Loucy (cell line): ENCODE data around the gene AFF1.

Source experiments
- H2AFZ ChIP-seq: fragments of 200-600 bp; sonication (generic); 2 replicates; pipeline ENCODE4 v1.6.0; 2016; ENCODE audit warnings: antibody characterized with exemption, mild to moderate bottlenecking, low read length, moderate library complexity
- H3F3A ChIP-seq: fragments of 200-600 bp; 2 replicates; pipeline ENCODE4 v1.6.0; 2016; ENCODE audit warnings: antibody characterized with exemption, low read depth, mild to moderate bottlenecking
- H3K27me3 ChIP-seq: fragments of 200-600 bp; sonication (generic); 2 replicates; pipeline ENCODE4 v1.6.1; 2014; ENCODE audit warnings: low read length, mild to moderate bottlenecking; ENCODE audit not compliant: insufficient read depth, poor library complexity, severe bottlenecking
- H3K36me3 ChIP-seq: fragments of 200-600 bp; sonication (generic); 2 replicates; pipeline ENCODE4 v1.6.1; 2016; ENCODE audit warnings: low read length; ENCODE audit not compliant: insufficient read depth
- H3K4me1 ChIP-seq: fragments of 200-600 bp; sonication (generic); 2 replicates; pipeline ENCODE4 v1.5.1; 2014; ENCODE audit warnings: low read length, mild to moderate bottlenecking; ENCODE audit not compliant: insufficient read depth, poor library complexity, severe bottlenecking
- H3K4me2 ChIP-seq: fragments of 200-600 bp; sonication (generic); 2 replicates; pipeline ENCODE4 v1.6.0; 2014; ENCODE audit warnings: antibody characterized with exemption, low read length, low read depth, mild to moderate bottlenecking; ENCODE audit not compliant: poor library complexity, severe bottlenecking
- H3K4me3 ChIP-seq: fragments of 200-600 bp; sonication (generic); 2 replicates; pipeline ENCODE4 v1.5.1; 2014; ENCODE audit warnings: low read length, mild to moderate bottlenecking, mixed read lengths; ENCODE audit not compliant: poor library complexity, severe bottlenecking
- H3K79me2 ChIP-seq: fragments of 200-600 bp; sonication (generic); 2 replicates; pipeline ENCODE4 v1.6.1; 2014; ENCODE audit warnings: low read length; ENCODE audit not compliant: insufficient read depth
- H3K9ac ChIP-seq: fragments of 200-600 bp; sonication (generic); 2 replicates; pipeline ENCODE4 v1.6.0; 2014; ENCODE audit warnings: mild to moderate bottlenecking, low read depth, low read length, moderate library complexity; ENCODE audit not compliant: poor library complexity, severe bottlenecking
- H3K9me2 ChIP-seq: fragments of 200-600 bp; sonication (generic); replicated peaks from 2 replicates; pipeline ENCODE4 v1.6.1; 2016; ENCODE audit warnings: low read depth, low read length, mixed read lengths
- H3K9me3 ChIP-seq: fragments of 200-600 bp; sonication (generic); 2 replicates; pipeline ENCODE4 v1.6.1; 2014; ENCODE audit warnings: mild to moderate bottlenecking, antibody characterized with exemption, low read length, low read depth; ENCODE audit not compliant: insufficient read depth
- H4K20me1 ChIP-seq: fragments of 200-600 bp; sonication (generic); 2 replicates; pipeline ENCODE4 v1.6.0; 2014; ENCODE audit warnings: antibody characterized with exemption, low read length, mild to moderate bottlenecking; ENCODE audit not compliant: insufficient read depth, poor library complexity, severe bottlenecking
- EZH2phosphoT487 ChIP-seq: fragments of 200-600 bp; IDR thresholded peaks from 2 replicates; pipeline ENCODE4 v1.6.1; 2018; ENCODE audit warnings: antibody characterized with exemption, mild to moderate bottlenecking, moderate library complexity, borderline replicate concordance
- TF ChIP-seq, protein P1 (sequence below): fragments of 200-600 bp; sonication (generic); conservative IDR thresholded peaks from 2 replicates; pipeline ENCODE4 v1.5.1; 2014; ENCODE audit warnings: mild to moderate bottlenecking, antibody characterized with exemption, low read length

AFF1 gene

GRCh38 chr4:87015416-87015815 is 80.6 kb downstream of the AFF1 start:
- Histone ChIP-seq H4K20me1 (peaks cover 85% of the 10 kb centered on the region), H3K27me3 (no peaks in the 10 kb centered on the region), H3K79me2 (peaks cover 100% of the 10 kb centered on the region), H3K9me2 (no peaks in the 10 kb centered on the region), H3K9ac (peak overlapping the region; percentile 46), H3K4me1 (peaks cover 87% of the 10 kb centered on the region), H3K4me3 (peak overlapping the region; percentile 51), H3K4me2 (peak overlapping the region; percentile 96), H3K36me3 (no peaks in the 10 kb centered on the region), H3K9me3 (no peaks in the 10 kb centered on the region), H3F3A (peaks cover 5% of the 10 kb centered on the region; the same call in 1 of the 2 replicates), H2AFZ (no peak overlapping the region)
- TF ChIP-seq, protein P1, sequence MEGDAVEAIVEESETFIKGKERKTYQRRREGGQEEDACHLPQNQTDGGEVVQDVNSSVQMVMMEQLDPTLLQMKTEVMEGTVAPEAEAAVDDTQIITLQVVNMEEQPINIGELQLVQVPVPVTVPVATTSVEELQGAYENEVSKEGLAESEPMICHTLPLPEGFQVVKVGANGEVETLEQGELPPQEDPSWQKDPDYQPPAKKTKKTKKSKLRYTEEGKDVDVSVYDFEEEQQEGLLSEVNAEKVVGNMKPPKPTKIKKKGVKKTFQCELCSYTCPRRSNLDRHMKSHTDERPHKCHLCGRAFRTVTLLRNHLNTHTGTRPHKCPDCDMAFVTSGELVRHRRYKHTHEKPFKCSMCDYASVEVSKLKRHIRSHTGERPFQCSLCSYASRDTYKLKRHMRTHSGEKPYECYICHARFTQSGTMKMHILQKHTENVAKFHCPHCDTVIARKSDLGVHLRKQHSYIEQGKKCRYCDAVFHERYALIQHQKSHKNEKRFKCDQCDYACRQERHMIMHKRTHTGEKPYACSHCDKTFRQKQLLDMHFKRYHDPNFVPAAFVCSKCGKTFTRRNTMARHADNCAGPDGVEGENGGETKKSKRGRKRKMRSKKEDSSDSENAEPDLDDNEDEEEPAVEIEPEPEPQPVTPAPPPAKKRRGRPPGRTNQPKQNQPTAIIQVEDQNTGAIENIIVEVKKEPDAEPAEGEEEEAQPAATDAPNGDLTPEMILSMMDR, result no peak
- no peak for TF ChIP-seq EZH2phosphoT487

DNA sequence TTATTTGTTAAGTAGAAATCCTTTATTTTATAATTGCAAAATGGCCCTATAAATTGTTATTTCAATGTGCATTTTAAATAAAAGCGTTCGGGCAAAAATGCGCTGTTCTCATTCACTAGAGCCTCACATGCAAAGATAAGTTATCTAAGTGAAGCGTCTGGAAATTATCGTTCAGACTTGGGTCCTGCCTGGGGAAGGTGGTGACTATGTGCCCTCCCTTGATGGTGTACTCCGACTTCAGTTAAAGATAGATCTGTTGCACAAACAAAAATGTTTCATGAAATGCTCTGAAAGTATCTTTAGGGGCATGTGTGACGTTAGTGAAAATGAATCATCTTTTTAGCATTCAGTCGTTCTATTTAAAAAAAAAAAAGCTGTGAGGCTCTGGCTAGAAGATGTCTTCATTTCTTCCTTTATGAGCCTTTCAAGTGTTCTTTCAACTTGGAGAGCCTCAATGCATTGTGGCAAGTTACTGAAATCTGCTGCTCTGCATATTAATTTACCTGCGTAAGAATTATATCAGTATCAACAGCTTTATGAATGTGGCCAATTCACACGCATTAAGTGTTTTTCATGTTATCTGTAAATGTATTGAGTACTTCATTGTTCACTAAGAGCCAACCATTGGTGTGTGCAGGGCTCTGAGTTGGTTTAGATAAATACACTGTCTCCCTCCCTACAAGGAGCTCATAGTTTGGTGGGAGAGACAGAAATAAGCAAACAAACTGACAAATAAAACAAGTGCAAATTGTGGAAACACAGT is 83.0 kb downstream of the AFF1 start:
- no peak overlapping the region for H3K4me3 ChIP-seq
- H3F3A ChIP-seq, result 0 out of 2 replicates have a peak, but pooled peaks cover under 1% of the 10 kb centered on the region
- H3K9me2 ChIP-seq, result no peaks in the 10 kb centered on the region
- peaks cover 65% of the 10 kb centered on the region for H3K4me1 ChIP-seq
- H3K9me3 ChIP-seq, result no peaks in the 10 kb centered on the region
- H3K36me3 ChIP-seq, result no peaks in the 10 kb centered on the region
- no peaks in the 10 kb centered on the region for H3K27me3 ChIP-seq
- TF ChIP-seq, protein P1, result no peak
- TF ChIP-seq EZH2phosphoT487, result no peak
- H2AFZ ChIP-seq, result no peak overlapping the region
- peaks cover 97% of the 10 kb centered on the region for H3K79me2 ChIP-seq
- no peak overlapping the region for H3K9ac ChIP-seq
- peak overlapping the region; percentile 10 for H3K4me2 ChIP-seq
- peaks cover 82% of the 10 kb centered on the region for H4K20me1 ChIP-seq

DNA sequence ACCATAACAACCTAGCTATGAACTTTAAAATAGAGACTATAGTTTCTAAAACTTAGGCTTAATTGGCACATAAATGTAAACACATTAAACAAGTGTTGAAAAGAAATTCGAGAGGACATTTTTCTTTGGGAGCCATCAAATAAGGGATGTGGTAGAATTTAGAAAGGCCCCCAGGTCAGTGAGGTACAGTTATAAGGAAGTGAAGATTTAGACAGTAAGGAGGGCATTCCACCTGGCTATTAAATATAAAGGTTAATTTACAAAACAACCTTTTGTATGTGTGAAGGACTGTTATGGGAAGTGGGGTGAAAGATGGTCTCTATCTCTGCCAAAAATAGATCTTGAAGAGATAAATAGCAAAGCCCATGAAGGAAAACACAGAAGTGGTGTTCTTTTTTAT is 83.9 kb downstream of the AFF1 start:
- peak overlapping the region; percentile 10 for H3K4me2 ChIP-seq
- H3K36me3 ChIP-seq, result no peaks in the 10 kb centered on the region
- TF ChIP-seq, protein P1, result no peak
- TF ChIP-seq EZH2phosphoT487, result no peak
- H3K9ac ChIP-seq, result no peak overlapping the region
- H3K4me1 ChIP-seq, result peaks cover 57% of the 10 kb centered on the region
- H3K9me2 ChIP-seq, result no peaks in the 10 kb centered on the region
- H3F3A ChIP-seq, result no peaks in the 10 kb centered on the region
- H3K4me3 ChIP-seq, result no peak overlapping the region
- H3K9me3 ChIP-seq, result no peaks in the 10 kb centered on the region
- peaks cover 97% of the 10 kb centered on the region for H3K79me2 ChIP-seq
- H3K27me3 ChIP-seq, result no peaks in the 10 kb centered on the region
- no peak overlapping the region for H2AFZ ChIP-seq
- peaks cover 81% of the 10 kb centered on the region for H4K20me1 ChIP-seq
